Epithelial cell of proximal tubule (primary cell): ENCODE results near the gene CC2D1B. TPM values are rescaled to one million over a fixed set of nuclear protein-coding genes. Genes with fewer than 3 reads are reported as not detected.
A peak's percentile ranks its signal among the peaks of the same experiment; 100 is the strongest.

Experiments used
- DNase-seq: peaks from one replicate; pipeline ENCODE4 v3.0.0-alpha.2; 2011; ENCODE audit warnings: low read depth
- H3K4me3 ChIP-seq: 2 replicates; pipeline ENCODE4 v1.5.1; 2011; ENCODE audit warnings: low read depth, mild to moderate bottlenecking, low read length
- CTCF ChIP-seq: conservative IDR thresholded peaks from 2 replicates; pipeline ENCODE4 v1.5.1; 2012; ENCODE audit warnings: low read depth, mild to moderate bottlenecking, low read length
- total RNA-seq: library from RNA; depleted of rRNA; stranded (reverse); fragments of >200 nt; gene quantifications from 2 replicates; pipeline ENCODE4 v1.2.3, GENCODE V29; 2015

The CC2D1B gene
- total RNA-seq, 1 donor from 2014 or later = 32.5 TPM

DNA sequence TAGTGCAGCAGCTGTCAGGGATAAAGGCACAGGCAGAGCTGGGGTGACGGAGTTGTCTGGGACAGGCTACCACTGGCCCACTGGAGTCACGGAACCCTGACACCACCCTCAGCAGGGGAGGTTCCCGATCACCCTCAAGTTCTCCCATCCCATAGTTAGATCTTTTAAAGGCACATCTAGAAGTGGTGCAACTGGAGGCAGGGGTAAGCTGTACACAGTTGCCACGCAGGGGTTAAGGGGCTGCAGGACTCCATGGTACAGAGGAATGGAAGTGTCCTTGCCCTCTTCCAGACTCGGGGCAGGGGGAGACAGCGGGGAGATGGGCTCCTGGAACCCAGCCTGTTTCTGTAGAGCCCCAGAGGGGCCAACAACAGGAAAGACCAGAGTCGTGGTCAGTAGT is 13.3 kb downstream of the CC2D1B start:
- no peak overlapping the region for H3K4me3 ChIP-seq
- no peak for TF ChIP-seq CTCF
- DNase-seq = no peak

GRCh38 chr1:52348704-52349300 is 17.2 kb downstream of the CC2D1B start:
- H3K4me3 ChIP-seq = no peak overlapping the region
- TF ChIP-seq CTCF = peak; percentile 33
- no peak for DNase-seq

- H3K4me3 ChIP-seq = no peak overlapping the region
- no peak for TF ChIP-seq CTCF
- DNase-seq = no peak
These were observed 19.4 kb downstream of the CC2D1B start for GRCh38 chr1:52346653-52347052.

DNA sequence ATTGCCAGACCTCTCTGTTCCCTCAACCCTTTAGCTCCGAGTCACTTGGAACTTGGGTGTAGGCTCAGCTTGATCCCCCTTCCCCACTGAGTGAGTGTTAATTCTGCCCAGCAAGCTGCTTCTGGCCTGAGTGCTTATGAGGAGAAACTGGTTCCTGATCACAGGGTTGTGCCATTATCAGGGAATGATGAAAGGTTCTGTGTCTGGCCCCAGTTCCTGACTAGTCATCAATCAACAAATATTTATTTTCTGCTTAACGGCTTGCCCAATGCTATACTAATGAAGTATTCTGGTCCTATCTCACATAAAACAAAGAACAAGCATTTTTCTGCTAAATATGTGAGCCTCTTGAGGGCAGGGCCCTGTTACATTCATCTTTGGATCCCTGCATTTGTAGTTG is 20.8 kb downstream of the CC2D1B start:
- TF ChIP-seq CTCF = no peak
- H3K4me3 ChIP-seq = no peak overlapping the region
- DNase-seq = no peak

GRCh38 chr1:52343979-52344378 is 22.0 kb downstream of the CC2D1B start:
- no peak for DNase-seq
- H3K4me3 ChIP-seq = no peak overlapping the region
- no peak for TF ChIP-seq CTCF

DNA sequence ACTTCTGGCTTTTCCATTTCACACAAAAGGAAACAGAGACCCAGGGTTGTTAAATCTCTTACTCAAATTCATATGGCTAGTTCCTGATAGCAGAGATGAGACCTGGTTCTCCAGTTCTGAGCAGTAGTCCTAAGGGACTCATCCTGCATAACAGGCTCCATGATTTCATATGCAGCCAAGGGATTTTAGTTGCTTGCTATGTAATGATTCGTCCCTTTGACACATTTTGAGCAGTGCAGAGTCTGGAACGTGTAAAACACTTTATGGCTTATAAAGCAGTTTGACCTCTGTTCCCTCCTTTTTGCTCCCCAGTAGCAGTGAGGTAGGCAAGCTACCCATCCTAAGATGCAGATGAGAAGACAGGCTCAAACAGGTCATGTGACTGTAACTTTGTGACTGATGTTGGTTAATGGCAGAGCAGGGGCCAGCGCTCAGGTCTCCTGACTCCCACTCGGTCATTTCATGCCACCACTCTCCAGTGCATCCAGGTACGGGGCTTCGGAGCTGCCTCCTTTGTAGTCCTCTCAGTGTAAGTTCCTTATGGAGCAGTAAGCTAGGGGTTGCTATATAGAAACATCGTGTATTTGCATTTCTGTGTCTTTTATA is 24.2 kb downstream of the CC2D1B start:
- no peak for DNase-seq
- no peak overlapping the region for H3K4me3 ChIP-seq
- TF ChIP-seq CTCF = no peak

DNA sequence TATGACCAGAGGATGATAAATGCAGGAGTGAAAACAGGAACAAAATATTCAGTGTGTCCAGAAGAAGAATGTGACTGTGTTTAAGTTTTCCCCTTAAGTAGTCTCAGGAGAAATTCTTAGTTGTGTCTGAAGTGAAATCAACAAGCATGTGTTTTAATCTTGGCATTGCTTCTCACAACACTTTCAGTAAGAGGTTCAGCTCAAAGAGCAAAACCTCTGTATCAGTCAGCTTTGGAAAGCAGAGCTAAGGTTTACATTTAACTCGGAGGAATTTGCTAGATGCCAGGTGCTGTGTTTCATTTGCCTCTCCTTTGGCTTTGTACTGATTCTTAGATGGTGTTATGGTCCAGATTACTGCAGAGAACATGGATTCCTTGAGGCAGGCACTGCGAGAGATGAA is 28.6 kb downstream of the CC2D1B start:
- DNase-seq = no peak
- TF ChIP-seq CTCF = no peak
- no peak overlapping the region for H3K4me3 ChIP-seq
